ENCODE data around the gene C1QTNF9.

DNA sequence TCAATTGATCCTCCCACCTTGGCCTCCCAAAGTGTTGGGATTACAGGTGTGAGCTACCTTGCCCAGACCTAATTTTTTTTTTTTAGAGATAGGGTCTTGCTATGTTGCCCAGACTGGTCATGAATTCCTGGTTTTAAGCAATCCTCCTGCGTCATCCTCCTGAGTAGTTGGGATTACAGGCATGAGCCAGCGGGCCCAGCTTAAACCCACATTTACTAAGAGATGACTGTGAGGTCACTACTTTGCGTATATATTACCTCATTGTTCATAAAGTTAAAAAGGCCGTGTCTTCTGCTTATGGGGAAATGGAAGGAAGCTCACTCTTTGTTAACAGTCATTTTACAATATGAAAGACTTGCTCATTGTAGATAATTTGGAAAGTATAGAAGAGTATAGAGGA lies 39.6 kb upstream of the C1QTNF9 start:
- no peak for TF ChIP-seq EZH2 (IDR thresholded peaks at IDR 0.05; ENCODE audit: borderline replicate concordance)
- TF ChIP-seq, protein P1, sequence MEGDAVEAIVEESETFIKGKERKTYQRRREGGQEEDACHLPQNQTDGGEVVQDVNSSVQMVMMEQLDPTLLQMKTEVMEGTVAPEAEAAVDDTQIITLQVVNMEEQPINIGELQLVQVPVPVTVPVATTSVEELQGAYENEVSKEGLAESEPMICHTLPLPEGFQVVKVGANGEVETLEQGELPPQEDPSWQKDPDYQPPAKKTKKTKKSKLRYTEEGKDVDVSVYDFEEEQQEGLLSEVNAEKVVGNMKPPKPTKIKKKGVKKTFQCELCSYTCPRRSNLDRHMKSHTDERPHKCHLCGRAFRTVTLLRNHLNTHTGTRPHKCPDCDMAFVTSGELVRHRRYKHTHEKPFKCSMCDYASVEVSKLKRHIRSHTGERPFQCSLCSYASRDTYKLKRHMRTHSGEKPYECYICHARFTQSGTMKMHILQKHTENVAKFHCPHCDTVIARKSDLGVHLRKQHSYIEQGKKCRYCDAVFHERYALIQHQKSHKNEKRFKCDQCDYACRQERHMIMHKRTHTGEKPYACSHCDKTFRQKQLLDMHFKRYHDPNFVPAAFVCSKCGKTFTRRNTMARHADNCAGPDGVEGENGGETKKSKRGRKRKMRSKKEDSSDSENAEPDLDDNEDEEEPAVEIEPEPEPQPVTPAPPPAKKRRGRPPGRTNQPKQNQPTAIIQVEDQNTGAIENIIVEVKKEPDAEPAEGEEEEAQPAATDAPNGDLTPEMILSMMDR (IDR thresholded peaks at IDR 0.05; ENCODE audit: poor library complexity), result no peak
- no peak for TF ChIP-seq EZH2phosphoT487 (IDR thresholded peaks at IDR 0.05; ENCODE audit: low read depth, severe bottlenecking, unreplicated experiment)
